ENCODE results near the gene PNPLA7. TPM values are rescaled to one million over a fixed set of nuclear protein-coding genes. Genes with fewer than 3 reads are reported as not detected.

PNPLA7 gene
- total and polyA plus RNA-seq, 2 of the 8 experiments (the other 6 are each of a cell fraction or from before 2014, with no cell fraction given), result 0.35 to 0.47 TPM

DNA sequence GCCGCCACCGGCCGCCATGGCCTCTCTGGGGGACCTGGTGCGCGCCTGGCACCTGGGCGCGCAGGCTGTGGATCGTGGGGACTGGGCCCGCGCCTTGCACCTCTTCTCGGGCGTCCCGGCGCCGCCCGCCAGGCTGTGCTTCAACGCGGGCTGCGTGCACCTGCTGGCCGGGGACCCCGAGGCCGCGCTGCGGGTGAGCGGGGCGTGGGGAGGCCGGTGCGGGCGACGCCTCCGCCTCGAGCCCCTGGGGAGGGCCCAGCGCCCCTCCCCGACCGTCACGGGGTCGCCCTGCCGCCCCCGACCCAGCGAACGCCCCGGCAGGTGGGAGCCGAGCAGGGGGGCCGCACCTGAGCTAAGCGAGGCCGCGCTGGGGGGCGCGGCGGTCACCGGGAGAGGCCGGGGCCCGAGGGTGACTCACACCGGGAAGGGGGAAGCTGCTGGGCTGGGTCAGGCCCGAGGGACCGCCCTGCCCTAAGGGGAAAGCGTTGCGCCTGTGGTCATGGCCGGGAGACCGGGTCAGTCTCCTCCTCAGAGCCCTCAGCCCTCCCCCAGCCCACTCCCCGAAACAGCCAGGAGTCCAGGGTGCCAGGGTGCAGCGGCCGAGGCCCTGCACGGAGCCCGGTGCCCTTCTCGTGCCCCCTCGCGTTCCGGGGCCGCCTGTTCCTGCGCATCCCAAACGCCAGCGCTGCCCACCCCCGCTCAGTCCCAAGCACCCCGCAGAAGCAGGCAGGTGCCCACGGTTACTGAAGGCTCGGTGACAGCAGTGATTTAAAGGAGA, 126.5 kb downstream of the PNPLA7 start:
- no peak for FAIRE-seq
- no peak overlapping the region; the same call in 1 of the 2 replicates for H2AFZ ChIP-seq (ENCODE audit: low read length)
- no peak overlapping the region for H3K4ac ChIP-seq (replicated peaks; ENCODE audit: insufficient read length, low read depth, low read length)
- peaks cover 0 to 1% of the 10 kb centered on the region in 2 experiments for H4K20me1 ChIP-seq (replicated peaks in 1 of 2; ENCODE audit: control insufficient read depth in 1 of 2, insufficient read depth in 2 of 2, low read length in 2 of 2)
- no peak overlapping the region for H2BK5ac ChIP-seq (ENCODE audit: low read depth, low read length)
- H2BK20ac ChIP-seq (ENCODE audit: low read length), result no peak overlapping the region
- CTCF ChIA-PET (ENCODE audit: partially characterized antibody), result interaction anchor here (0.6 to 2.4 kb wide), 13 partner anchors 8 to 759 kb away, joined by 3 to 8 read pairs (median 3); partner anchors contain the start of gene TOR4A
- H3K18ac ChIP-seq (ENCODE audit: extremely low read depth, low read length), result peak overlapping the region; percentile 19
- H3K14ac ChIP-seq (ENCODE audit: insufficient read length), result no peak overlapping the region
- peaks cover 0 to 13% (median 2%) of the 10 kb centered on the region in 4 experiments; a peak in 4 of 7 replicates for H3K27me3 ChIP-seq (replicated peaks in 1 of 4; ENCODE audit: control insufficient read depth in 3 of 4, extremely low read depth in 1 of 4, insufficient read depth in 3 of 4, low read length in 3 of 4)
- H2BK12ac ChIP-seq (ENCODE audit: low read depth, low read length), result no peak overlapping the region
- H3K23me2 ChIP-seq (ENCODE audit: low read depth, low read length), result peaks cover 9% of the 10 kb centered on the region; the same call in 1 of the 2 replicates
- H3K9me3 ChIP-seq (ENCODE audit: insufficient read depth in 2 of 2, low read depth in 1 of 2, low read length in 1 of 2), result no peaks in the 10 kb centered on the region
- POLR2A ChIA-PET (ENCODE audit: partially characterized antibody), result interaction anchor here (0.6 to 2.1 kb wide), 11 partner anchors 9 to 292 kb away, joined by 3 to 11 read pairs (median 4); partner anchors contain the start of gene ENTPD8
- H3K27ac ChIP-seq (ENCODE audit: low read depth, low read length), result no peak overlapping the region
- peak overlapping the region; percentile 62 to 74 for H3K4me2 ChIP-seq (ENCODE audit: insufficient read depth in 1 of 2, low read depth in 2 of 2, low read length in 2 of 2)
- no peak overlapping the region for H4K5ac ChIP-seq (ENCODE audit: insufficient read length, low read depth, low read length)
- H2AK5ac ChIP-seq (ENCODE audit: low read depth, low read length), result no peak overlapping the region
- no peak overlapping the region for H4K91ac ChIP-seq (replicated peaks; ENCODE audit: insufficient read length, low read length)
- H3K79me2 ChIP-seq (ENCODE audit: control insufficient read depth in 1 of 2, insufficient read depth in 2 of 2, low read length in 2 of 2), result peaks cover 0 to 5% of the 10 kb centered on the region in 2 experiments; a peak in 1 of 4 replicates
- H3K23ac ChIP-seq (ENCODE audit: insufficient read length), result no peak overlapping the region
- H3K36me3 ChIP-seq (ENCODE audit: control insufficient read depth in 2 of 4, insufficient read depth in 4 of 4, low read length in 3 of 4), result no peaks in the 10 kb centered on the region
- H2BK120ac ChIP-seq (replicated peaks; ENCODE audit: low read depth, low read length), result no peak overlapping the region
- H3K4me3 ChIP-seq (ENCODE audit: extremely low read depth in 1 of 4, insufficient read depth in 2 of 4, low read depth in 3 of 4, low read length in 4 of 4), result peak overlapping the region; percentile 24 to 84 (median 32)
- no peak for DNase-seq (ENCODE audit: low read depth in 1 of 2, low spot score in 2 of 2)
- no peak overlapping the region for H2BK15ac ChIP-seq (ENCODE audit: low read length)
- no peak overlapping the region for H3K9ac ChIP-seq (replicated peaks in 1 of 4; ENCODE audit: extremely low read depth in 1 of 4, low read depth in 3 of 4, low read length in 3 of 4)
- H3K79me1 ChIP-seq (ENCODE audit: low read depth, low read length), result no peaks in the 10 kb centered on the region
- TF ChIP-seq SIX5 (IDR thresholded peaks at IDR 0.05; ENCODE audit: low read depth, low read length) (no peak), KDM4A (IDR thresholded peaks at IDR 0.05; ENCODE audit: low read depth, low read length, severe bottlenecking) (peak; percentile 28), GABPA (IDR thresholded peaks at IDR 0.05; ENCODE audit: borderline replicate concordance, insufficient read depth, low read length) (peak; percentile 40), MAFK (IDR thresholded peaks at IDR 0.05; ENCODE audit: low read depth, low read length) (no peak), CHD1 (IDR thresholded peaks at IDR 0.05; ENCODE audit: low read depth, low read length) (no peak)
- 25% methylated on average over 44 of the region's 77 CpGs; no CpG with 5 or more reads in 1 of the 2 experiments for WGBS, 2 experiments (ENCODE audit: extremely low coverage in 1 of 2, insufficient coverage in 1 of 2, insufficient read length in 1 of 2, insufficient replicate concordance in 2 of 2, low coverage in 1 of 2, low lambda C conversion rate in 2 of 2, missing lambda C conversion rate in 1 of 2)
- no peak overlapping the region for H3K56ac ChIP-seq (replicated peaks; ENCODE audit: insufficient read length, low read depth, low read length)
- H3K4me1 ChIP-seq (replicated peaks in 1 of 4; ENCODE audit: control insufficient read depth in 3 of 4, insufficient read depth in 4 of 4, low read length in 3 of 4), result peaks cover 0 to 2% (median 0%) of the 10 kb centered on the region in 4 experiments; a peak in 1 of 7 replicates
- H4K8ac ChIP-seq (ENCODE audit: extremely low read depth, insufficient read depth, low read length), result peak overlapping the region; percentile 93

Measured in H1 (cell line).